ENCODE data around the gene FBRS. TPM values are rescaled to one million over a fixed set of nuclear protein-coding genes. Genes with fewer than 3 reads are reported as not detected.

Gene FBRS
- total RNA-seq, 2 donors from 2014 or later = 65.1 to 74.2 TPM

GRCh38 chr16:30675143-30675542 is 16.9 kb downstream of the FBRS start:
- TF ChIP-seq, protein P1, sequence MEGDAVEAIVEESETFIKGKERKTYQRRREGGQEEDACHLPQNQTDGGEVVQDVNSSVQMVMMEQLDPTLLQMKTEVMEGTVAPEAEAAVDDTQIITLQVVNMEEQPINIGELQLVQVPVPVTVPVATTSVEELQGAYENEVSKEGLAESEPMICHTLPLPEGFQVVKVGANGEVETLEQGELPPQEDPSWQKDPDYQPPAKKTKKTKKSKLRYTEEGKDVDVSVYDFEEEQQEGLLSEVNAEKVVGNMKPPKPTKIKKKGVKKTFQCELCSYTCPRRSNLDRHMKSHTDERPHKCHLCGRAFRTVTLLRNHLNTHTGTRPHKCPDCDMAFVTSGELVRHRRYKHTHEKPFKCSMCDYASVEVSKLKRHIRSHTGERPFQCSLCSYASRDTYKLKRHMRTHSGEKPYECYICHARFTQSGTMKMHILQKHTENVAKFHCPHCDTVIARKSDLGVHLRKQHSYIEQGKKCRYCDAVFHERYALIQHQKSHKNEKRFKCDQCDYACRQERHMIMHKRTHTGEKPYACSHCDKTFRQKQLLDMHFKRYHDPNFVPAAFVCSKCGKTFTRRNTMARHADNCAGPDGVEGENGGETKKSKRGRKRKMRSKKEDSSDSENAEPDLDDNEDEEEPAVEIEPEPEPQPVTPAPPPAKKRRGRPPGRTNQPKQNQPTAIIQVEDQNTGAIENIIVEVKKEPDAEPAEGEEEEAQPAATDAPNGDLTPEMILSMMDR (IDR thresholded peaks at IDR 0.05) = no peak
- no peak overlapping the region for H3K27ac ChIP-seq
- no peak overlapping the region for H3K9ac ChIP-seq (ENCODE audit: low read depth in 2 of 2, low read length in 2 of 2)
- no peaks in the 10 kb centered on the region for H3K4me1 ChIP-seq
- no peak for DNase-seq
- no peak overlapping the region for H3K4me3 ChIP-seq
- H3K9me3 ChIP-seq = no peaks in the 10 kb centered on the region
- H3K36me3 ChIP-seq = no peaks in the 10 kb centered on the region
- no peaks in the 10 kb centered on the region for H3K27me3 ChIP-seq
- intact Hi-C loops (cut with DNase I) = no loop called here

DNA sequence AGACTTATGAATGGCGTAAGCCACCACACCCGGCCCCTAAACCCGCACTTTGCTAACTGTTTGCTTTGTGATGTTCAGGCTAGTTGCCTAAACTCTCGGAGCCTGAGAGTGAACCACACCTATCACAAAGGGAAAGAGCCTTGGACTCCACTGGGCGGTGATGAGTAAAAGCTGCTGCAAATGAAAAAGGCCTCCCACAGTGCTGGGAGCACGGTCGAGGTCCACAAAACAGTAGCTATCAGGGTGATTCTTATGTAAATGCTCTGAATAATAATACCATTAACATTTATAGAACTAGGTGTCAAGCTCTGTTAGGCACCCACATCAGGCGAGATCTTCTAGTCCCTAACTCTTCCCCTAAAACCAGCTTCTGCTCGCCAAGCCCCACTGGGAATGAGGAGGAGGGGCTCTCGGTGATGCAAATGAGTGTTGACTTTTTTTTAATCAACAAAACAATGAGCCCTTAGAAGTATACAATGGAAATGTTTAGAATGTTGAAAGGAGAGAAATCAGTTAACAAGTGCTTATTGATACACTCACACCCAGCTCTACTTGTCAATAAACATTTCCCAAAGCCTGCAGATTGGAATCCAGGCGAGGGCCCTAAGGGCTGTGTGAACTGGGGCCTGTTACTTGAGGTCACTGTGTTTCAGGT is 19.8 kb downstream of the FBRS start:
- intact Hi-C loops (cut with DNase I) = no loop called here
- no peak overlapping the region for H3K27ac ChIP-seq
- TF ChIP-seq, protein P1 (IDR thresholded peaks at IDR 0.05) = no peak
- no peak for DNase-seq
- H3K27me3 ChIP-seq = no peaks in the 10 kb centered on the region
- no peak overlapping the region for H3K9ac ChIP-seq (ENCODE audit: low read depth in 2 of 2, low read length in 2 of 2)
- no peaks in the 10 kb centered on the region for H3K36me3 ChIP-seq
- no peak overlapping the region for H3K4me3 ChIP-seq
- no peaks in the 10 kb centered on the region for H3K9me3 ChIP-seq
- no peaks in the 10 kb centered on the region for H3K4me1 ChIP-seq

DNA sequence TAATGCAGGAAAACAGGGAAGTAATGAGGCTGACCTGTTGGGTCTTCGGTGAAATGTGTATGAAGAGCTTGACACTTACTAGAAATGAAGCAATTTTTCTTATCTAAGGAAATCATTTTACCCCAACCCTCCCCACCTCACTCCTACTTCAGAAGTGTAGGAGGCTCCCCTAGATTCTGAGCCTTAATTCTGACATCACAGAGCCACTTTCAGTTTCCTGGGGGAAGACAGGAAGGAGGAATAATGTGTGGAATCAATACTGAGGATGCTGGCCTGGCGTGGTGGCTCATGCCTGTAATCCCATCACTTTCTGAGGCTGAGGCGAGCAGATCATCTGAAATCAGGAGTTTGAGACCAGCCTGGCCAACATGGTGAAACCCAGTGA is 20.3 kb downstream of the FBRS start:
- no peaks in the 10 kb centered on the region for H3K9me3 ChIP-seq
- TF ChIP-seq, protein P1 (IDR thresholded peaks at IDR 0.05) = no peak
- intact Hi-C loops (cut with DNase I) = no loop called here
- H3K36me3 ChIP-seq = no peaks in the 10 kb centered on the region
- H3K9ac ChIP-seq (ENCODE audit: low read depth in 2 of 2, low read length in 2 of 2) = no peak overlapping the region
- no peak for DNase-seq
- H3K27ac ChIP-seq = no peak overlapping the region
- H3K4me3 ChIP-seq = no peak overlapping the region
- H3K4me1 ChIP-seq = no peaks in the 10 kb centered on the region
- H3K27me3 ChIP-seq = no peaks in the 10 kb centered on the region

DNA sequence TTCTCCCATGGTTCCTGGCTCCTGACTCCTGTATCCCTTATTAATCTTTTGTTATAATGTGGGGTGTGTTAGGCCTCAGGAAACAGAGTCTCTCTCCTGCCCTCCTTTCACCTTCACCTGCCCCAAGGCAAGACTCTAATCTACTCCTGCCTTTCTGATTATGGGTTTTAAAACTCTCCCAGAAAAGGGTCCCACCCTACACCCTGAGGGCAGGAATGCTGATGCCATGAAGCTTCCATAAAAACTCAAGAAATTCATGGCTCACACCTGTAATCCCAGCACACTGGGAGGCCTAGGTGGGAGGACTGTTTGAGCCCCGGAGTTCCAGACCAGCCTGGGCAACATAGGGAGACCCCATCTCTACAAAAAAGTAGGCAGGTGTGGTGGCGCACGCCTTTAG is 22.1 kb downstream of the FBRS start:
- Histone ChIP-seq H3K27me3 (no peaks in the 10 kb centered on the region), H3K36me3 (no peaks in the 10 kb centered on the region), H3K27ac (no peak overlapping the region), H3K4me3 (no peak overlapping the region), H3K9ac (ENCODE audit: low read depth in 2 of 2, low read length in 2 of 2) (no peak overlapping the region), H3K4me1 (no peaks in the 10 kb centered on the region), H3K9me3 (no peaks in the 10 kb centered on the region)
- no peak for DNase-seq
- TF ChIP-seq, protein P1 (IDR thresholded peaks at IDR 0.05) = no peak
- intact Hi-C loops (cut with DNase I) = no loop called here

- Histone ChIP-seq H3K4me3 (no peak overlapping the region), H3K27me3 (no peaks in the 10 kb centered on the region), H3K9ac (ENCODE audit: low read depth in 2 of 2, low read length in 2 of 2) (no peak overlapping the region), H3K4me1 (no peaks in the 10 kb centered on the region), H3K36me3 (no peaks in the 10 kb centered on the region), H3K27ac (no peak overlapping the region), H3K9me3 (no peaks in the 10 kb centered on the region)
- no peak for DNase-seq
- TF ChIP-seq, protein P1 (IDR thresholded peaks at IDR 0.05) = no peak
- intact Hi-C loops (cut with DNase I) = no loop called here
Observed at GRCh38 chr16:30688701-30689100, 30.5 kb downstream of the FBRS start.

Measured in colonic mucosa (tissue), 4 donors.